Posterior vena cava (tissue), 2 donors: ENCODE measurements around the gene PARD3. TPM values are rescaled to one million over a fixed set of nuclear protein-coding genes. Genes with fewer than 3 reads are reported as not detected.

ENCODE experiments used
- DNase-seq: peaks from one replicate; pipeline ENCODE4 v3.0.0-alpha.2; 2020; ENCODE audit warnings: low spot score
- intact Hi-C, 2 donors: fragments of 100-400 bp; cut with DNase I; formaldehyde crosslinking; loops; one replicate each; pipeline versions ENCODE4 v1.14.1 to v1.14.2; 2022 to 2023
- total RNA-seq, 2 donors: library from RNA; stranded (reverse); fragmentation: NEBNext Ultra II Directional; extraction: Animal tissue kit (Norgen Biotek cat#: 25700); gene quantifications; one replicate each; pipeline ENCODE4 v1.2.1, GENCODE V29; 2021
- donor health status: DM: yes; HTN: yes; CAD: no.
- donor health status: DM: yes; HTN: yes; CAD: no.

Gene PARD3
- total RNA-seq, 2 donors from 2014 or later, result 28.8 to 30.6 TPM

DNA sequence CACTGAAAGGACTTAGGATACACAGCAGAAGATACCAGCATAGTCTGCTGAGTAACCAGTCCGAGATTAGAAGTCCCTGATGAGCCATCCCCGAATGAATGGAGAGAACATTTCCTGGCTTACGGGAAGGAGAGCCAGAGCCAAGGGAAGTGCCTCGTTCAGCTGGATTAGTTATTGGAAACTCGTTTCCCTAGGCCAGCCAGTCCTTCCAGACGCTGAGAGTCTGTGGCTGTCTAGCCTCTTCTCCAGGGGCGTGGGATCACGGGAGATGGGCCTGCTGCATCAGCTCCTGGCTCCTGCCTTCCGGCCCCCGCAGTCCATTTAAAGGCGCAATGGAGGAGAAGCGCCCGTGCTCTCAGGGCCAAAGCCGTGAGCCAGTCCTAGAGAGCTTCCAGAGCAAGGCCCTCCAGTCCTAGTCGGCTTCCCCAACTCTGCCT is 712.8 kb downstream of the PARD3 start:
- intact Hi-C loops, result loop anchor here in 1 of 2 donors (10.0 kb wide), 1 partner anchor 767 kb away; the partner anchor contains the start of gene NRP1

DNA sequence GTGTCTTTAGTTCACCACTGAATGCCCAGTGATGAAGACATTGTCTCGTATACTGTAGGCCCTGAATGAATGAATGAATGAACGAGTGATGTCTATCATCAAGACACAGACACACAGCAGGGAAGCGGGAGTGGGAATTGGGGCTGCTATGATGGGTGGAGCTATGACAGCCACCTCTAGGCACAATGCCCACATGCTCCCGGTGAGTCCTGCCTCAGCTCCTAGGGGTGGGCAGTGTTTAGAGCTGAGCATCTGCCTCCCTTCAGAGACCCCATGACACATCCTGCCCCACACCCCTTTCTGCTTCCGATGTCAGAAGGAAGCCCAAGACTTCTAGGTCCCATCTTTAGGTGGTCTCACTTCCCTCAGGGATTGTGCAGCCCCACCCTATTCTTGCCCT is 714.1 kb downstream of the PARD3 start:
- no peak for DNase-seq
- intact Hi-C loops, result loop anchor here in 1 of 2 donors (10.0 kb wide), 1 partner anchor 766 kb away; the partner anchor contains the start of gene NRP1

More for the DNA sequence above, 712.8 kb downstream of the PARD3 start:
- DNase-seq, result peak; percentile 94

DNA sequence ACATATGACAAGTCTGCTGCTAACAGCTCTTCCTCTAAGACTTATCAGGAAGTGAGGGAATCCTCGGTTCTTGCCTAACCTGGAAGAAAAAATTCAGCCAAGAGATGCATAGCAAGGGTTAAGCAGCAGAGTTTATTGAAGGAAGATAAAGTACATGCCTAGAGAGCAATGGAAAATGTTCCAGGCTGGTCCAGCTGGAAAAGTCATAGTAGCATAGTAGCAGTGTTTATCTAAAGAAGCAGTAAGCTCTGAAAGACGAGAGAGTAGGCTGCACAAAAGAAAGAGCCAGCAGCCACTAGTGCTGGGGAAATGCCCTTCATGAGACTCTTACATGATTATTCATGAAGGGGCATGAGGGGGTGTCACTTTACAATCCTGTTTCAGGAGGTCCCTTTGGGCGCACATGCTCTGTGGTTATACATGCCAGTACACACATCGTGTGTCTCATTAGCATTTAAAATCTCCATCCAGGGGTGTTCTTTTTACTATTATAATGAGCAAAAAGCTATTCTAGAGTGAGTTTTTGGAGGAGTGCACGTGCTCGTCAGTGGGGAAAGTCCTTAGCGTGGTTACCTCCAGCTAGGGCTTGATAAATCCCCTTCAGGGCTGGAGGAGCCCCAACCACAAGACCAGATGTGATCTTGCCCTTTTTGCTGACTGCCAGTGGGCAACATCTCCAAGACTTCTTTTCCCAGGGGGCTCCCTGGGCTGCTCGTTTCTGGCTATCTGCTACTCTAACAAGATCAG is 716.1 kb downstream of the PARD3 start:
- DNase-seq, result no peak
- intact Hi-C loops, result no loop called here

GRCh38 chr10:34097682-34098081 is 717.4 kb downstream of the PARD3 start:
- intact Hi-C loops, result no loop called here
- no peak for DNase-seq

DNA sequence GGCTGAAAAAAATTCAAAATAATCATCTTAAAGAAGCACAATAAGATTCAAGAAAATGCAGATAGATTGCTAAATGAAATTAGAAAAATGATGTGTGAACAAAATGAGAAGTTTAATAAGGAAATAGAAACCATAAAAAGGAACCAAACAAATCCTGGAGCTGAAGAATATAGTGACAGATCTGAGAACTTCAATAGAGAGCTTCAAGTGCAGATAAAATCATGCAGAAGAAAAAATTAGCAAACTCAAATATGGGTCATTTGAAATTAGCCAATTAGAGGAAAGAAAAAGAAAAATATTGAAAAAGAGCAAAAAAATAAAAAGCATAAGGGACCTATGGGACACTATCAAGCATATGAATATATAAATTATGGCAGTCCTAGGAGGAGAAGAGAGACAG is 720.1 kb downstream of the PARD3 start:
- no peak for DNase-seq
- intact Hi-C loops, result no loop called here

GRCh38 chr10:34094146-34094696 is 720.9 kb downstream of the PARD3 start:
- intact Hi-C loops, result no loop called here
- no peak for DNase-seq

GRCh38 chr10:34092891-34093290 is 722.2 kb downstream of the PARD3 start:
- intact Hi-C loops, result no loop called here
- DNase-seq, result no peak

GRCh38 chr10:34091635-34092195 is 723.4 kb downstream of the PARD3 start:
- intact Hi-C loops, result no loop called here
- no peak for DNase-seq

DNA sequence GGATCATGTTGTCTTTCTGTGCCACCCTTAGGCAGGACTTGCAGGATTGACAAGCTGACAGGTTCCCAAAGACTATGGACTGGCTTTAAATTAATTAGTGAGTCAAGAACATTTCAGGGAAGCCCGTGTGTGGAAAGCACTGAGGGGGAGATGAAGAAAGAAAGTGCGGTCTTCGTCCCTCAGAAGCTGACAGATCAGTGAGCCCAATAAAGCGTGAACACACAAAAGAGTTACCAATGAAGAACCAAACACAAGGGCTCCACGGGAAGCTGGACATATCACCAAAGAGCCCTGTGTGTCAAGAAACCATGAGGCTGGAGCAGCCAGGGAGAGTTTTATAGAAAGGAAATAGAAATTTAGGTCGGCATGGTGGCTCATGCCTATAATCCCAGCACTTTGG is 725.8 kb downstream of the PARD3 start:
- DNase-seq, result no peak
- intact Hi-C loops, result no loop called here

DNA sequence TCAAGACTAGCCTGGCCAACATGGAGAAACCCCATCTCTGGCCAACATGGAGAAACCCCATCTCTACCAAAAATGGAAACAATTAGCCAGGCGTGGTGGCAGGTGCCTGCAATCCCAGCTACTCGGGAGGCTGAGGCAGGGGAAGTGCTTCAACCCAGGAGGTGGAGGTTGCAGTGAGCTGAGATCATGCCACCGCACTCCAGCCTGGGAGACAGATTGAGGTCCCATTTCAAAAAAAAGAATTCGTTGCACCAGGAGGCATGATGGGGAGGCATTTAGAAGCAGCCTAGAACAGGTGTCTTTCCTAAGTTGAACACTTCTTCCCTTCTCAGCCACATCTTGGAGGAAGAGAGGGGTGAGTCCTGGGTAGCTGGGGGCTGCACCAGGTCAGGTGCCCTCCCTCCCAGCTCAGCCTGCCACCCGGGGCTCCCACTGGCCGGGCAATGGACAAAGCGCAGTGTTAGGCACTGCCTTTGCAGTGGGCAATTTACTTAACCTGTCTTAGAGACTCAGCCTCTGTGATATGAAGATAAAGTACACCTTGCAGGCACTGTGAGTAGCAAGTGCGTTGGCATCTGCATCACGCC is 726.8 kb downstream of the PARD3 start:
- intact Hi-C loops, result no loop called here
- no peak for DNase-seq

DNA sequence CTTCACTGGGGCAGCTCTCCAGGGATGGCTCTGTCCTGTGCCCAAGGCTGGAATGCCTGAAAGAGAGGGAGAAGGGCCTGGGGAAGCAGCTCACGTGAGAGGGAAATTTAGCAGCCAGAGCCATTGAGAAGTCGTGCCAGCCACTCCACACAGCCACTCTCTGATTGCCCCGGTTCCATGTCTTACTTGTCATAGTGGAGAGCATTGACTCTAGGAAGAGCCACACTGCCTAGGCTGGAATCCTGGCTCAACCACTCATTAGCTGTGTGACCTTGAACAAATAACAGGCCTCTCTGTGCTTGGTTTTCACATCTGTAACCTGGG is 728.0 kb downstream of the PARD3 start:
- intact Hi-C loops, result no loop called here

DNA sequence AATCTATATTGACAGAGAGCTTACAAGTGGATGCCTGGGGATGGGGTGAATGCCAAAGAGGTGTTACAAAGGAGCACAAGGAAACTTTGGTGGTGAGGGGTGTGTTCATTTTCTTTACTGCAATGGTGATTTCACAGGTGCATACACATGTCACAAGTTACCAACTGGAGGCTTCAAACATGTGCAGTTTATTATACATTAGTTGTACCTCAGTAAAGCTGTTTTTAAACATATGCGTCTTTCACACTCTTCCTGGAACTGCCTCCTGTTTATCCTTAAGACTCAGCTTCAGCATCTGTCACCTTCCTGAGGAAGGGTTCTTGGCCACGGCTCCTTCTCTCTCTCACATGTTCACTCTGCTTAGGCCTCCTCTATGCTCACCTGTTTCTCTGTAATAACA is 731.5 kb downstream of the PARD3 start:
- no peak for DNase-seq
- intact Hi-C loops, result no loop called here

More for the DNA sequence above, 728.0 kb downstream of the PARD3 start:
- no peak for DNase-seq

DNA sequence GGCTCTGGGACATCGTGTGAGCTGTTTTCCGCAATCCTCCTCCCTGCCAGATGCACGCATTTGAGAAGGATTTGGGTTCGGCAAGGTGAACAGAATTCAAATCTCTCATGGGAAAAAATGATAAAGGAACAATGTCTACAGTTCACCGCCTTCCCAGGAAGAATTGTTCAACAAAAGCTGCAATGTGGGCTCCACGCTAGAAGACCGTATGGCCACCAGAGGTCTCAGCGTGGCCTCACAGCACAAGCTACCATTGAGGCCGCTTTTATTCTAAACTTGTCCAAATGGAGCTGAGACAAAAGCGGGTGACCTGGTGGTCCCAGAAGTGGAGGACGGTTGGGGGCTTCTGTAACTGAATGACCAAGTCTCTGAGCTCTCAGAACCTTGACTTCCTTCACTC is 733.1 kb downstream of the PARD3 start:
- DNase-seq, result no peak
- intact Hi-C loops, result no loop called here

DNA sequence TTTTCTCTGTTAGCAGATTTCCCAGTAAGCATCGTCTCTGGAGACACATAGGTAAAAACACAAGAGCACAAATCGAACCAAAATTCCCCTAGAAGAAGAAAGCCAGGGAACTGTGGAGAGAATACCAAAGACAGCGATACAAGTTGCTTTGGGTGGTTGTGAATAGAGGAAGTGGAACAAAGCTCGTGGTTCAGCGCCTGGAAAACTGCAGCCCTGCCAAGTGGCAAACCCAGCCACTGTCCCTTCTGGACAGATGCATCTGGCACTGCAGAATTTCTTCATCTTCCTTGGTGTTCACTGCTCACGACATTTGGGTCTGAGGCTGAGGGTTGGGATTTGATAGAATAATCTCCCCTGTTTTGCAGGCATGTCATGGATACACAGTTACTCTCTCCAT is 733.8 kb downstream of the PARD3 start:
- no peak for DNase-seq
- intact Hi-C loops, result no loop called here

DNA sequence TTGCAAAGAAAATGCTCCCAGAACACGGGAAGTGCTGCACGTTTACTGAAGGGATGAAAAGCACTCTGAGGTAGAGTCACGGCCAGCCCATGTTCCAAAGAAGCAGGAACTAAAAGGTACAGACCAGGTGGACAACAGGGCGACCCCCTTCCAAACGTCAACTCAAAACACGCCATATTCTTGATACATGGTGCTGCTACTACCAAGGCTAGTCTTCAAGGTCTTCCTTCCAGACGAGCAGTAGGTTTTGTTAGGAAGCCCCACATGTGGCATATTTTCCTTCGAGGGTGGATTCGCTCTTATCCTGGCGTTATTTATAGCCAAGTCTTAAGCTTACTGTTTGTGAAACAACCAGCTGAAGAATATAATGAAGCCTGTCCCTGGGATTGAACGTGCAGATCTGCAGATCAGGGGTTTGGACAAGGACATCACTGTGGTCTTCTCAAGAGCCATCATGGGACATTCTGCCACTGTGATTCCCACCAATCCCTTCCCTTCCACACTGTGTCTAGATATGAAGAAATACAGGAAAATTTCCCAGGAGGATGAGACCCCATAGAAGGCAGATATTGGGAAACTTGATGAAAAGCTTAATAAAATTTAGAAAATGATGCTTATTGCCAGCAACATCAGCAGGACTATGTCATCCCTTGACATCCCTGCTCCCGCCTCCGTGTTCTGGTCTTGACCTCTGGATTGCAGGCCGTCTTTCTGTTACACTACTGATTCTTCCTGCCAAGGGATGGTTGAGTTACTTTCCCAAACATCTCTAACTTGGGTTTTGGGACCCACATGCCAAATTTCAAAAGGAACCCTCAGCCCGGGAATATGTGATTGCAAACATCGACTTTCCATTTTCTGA is 734.4 kb downstream of the PARD3 start:
- intact Hi-C loops, result no loop called here
- DNase-seq, result peak; percentile 87

DNA sequence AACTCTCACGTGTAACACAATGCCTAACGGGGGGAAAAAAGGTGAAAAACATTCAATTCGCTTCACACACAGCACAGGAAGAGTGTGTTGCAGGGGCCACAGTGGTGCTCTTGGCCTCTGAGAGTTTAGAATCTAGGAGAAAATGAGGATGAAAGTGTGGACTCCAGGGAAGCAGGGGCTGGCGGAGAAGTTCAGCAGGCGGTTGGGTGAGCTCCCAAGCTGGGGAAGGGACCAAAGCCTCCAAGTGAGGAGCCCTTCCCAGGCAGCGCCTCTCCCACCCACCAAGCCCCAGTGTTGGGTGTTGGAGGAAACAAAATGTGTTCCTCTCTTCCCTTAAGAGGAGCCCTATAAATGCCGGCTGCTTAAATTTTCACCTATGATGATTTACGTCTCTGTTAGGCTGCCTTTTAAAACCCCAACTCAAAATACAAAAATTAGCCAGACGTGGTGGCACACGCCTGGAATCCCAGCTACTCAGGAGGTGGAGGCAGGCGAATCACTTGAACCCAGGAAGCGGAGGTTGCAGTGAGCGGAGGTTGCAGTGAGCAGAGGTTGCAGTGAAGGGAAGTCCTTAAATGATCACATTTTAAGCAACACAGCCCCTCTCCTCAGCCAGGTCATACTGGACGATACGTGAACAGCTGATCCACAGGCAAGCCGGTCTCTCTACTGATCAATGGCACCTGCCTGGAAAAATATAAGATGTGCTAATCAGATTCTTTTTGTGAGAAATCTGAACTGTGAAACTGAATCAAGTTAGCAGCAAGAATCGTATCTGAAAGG is 735.2 kb downstream of the PARD3 start:
- DNase-seq, result no peak
- intact Hi-C loops, result no loop called here

- intact Hi-C loops, result no loop called here
- peak; percentile 92 for DNase-seq
Measured at GRCh38 chr10:34078745-34079470, 736.2 kb downstream of the PARD3 start.

- DNase-seq, result no peak
- intact Hi-C loops, result no loop called here
Measured at GRCh38 chr10:34078017-34078744, 736.9 kb downstream of the PARD3 start.
